Osteoblast (primary cell): ENCODE measurements around the gene FCGBP. TPM values are rescaled to one million over a fixed set of nuclear protein-coding genes. Genes with fewer than 3 reads are reported as not detected.

Experiments used
- DNase-seq: peaks from one replicate; pipeline ENCODE4 v3.0.0; 2011; ENCODE audit warnings: low spot score, mixed read lengths; ENCODE audit not compliant: insufficient read length; ENCODE audit errors: missing footprints
- H2AFZ ChIP-seq: 2 replicates; pipeline ENCODE4 v1.6.0; 2011; ENCODE audit warnings: mild to moderate bottlenecking, low read length
- H3K27ac ChIP-seq: 2 replicates; pipeline ENCODE4 v1.5.1; 2011; ENCODE audit warnings: mild to moderate bottlenecking, low read depth, low read length, moderate library complexity
- H3K27me3 ChIP-seq: 2 replicates; pipeline ENCODE4 v1.6.0; 2012; ENCODE audit warnings: mild to moderate bottlenecking, control low read depth, inconsistent platforms, low read length, moderate library complexity; ENCODE audit not compliant: insufficient read depth
- H3K36me3 ChIP-seq: 2 replicates; pipeline ENCODE4 v1.5.1; 2011; ENCODE audit warnings: mild to moderate bottlenecking, low read length, control low read depth, moderate library complexity; ENCODE audit not compliant: insufficient read depth
- H3K4me1 ChIP-seq: 2 replicates; pipeline ENCODE4 v1.5.1; 2011; ENCODE audit warnings: mild to moderate bottlenecking, low read length, control low read depth, moderate library complexity; ENCODE audit not compliant: insufficient read depth
- H3K4me2 ChIP-seq: 2 replicates; pipeline ENCODE4 v1.6.0; 2011; ENCODE audit warnings: mild to moderate bottlenecking, low read length; ENCODE audit not compliant: insufficient read depth
- H3K4me3 ChIP-seq: fragments of 200-600 bp; sonication (generic); 3 replicates; pipeline ENCODE4 v1.5.1; 2012; ENCODE audit warnings: mild to moderate bottlenecking, low read length, inconsistent platforms; ENCODE audit not compliant: insufficient read depth
- H3K79me2 ChIP-seq: 2 replicates; pipeline ENCODE4 v1.6.0; 2012; ENCODE audit warnings: mild to moderate bottlenecking, low read length, control low read depth, inconsistent platforms; ENCODE audit not compliant: insufficient read depth
- H3K9me3 ChIP-seq: 2 replicates; pipeline ENCODE4 v1.5.1; 2011; ENCODE audit warnings: low read depth, low read length, control low read depth
- H4K20me1 ChIP-seq: 2 replicates; pipeline ENCODE4 v1.6.0; 2012; ENCODE audit warnings: mild to moderate bottlenecking, low read length, control low read depth; ENCODE audit not compliant: insufficient read depth
- CTCF ChIP-seq: IDR thresholded peaks from 2 replicates; pipeline ENCODE4 v1.5.1; 2011; ENCODE audit warnings: mild to moderate bottlenecking, low read depth, low read length, moderate library complexity; ENCODE audit errors: extremely low read depth
- total RNA-seq: library from RNA; depleted of rRNA; stranded (reverse); fragments of >200 nt; gene quantifications from 2 replicates; pipeline ENCODE4 v1.2.3, GENCODE V29; 2012

The FCGBP gene
- total RNA-seq, 1 donor = under 0.01 TPM

GRCh38 chr19:39937094-39937720, 2.8 kb upstream of the FCGBP start:
- peak; percentile 17 for DNase-seq
- no peaks in the 10 kb centered on the region for H3K79me2 ChIP-seq
- H3K9me3 ChIP-seq = no peaks in the 10 kb centered on the region
- H3K36me3 ChIP-seq = no peaks in the 10 kb centered on the region
- no peaks in the 10 kb centered on the region for H3K4me1 ChIP-seq
- no peaks in the 10 kb centered on the region for H4K20me1 ChIP-seq
- no peak overlapping the region for H3K4me3 ChIP-seq
- H2AFZ ChIP-seq = no peak overlapping the region
- H3K27me3 ChIP-seq = no peaks in the 10 kb centered on the region
- H3K27ac ChIP-seq = no peak overlapping the region
- H3K4me2 ChIP-seq = no peak overlapping the region
- TF ChIP-seq CTCF = no peak

GRCh38 chr19:39936622-39937021, 2.2 kb upstream of the FCGBP start:
- Histone ChIP-seq H3K4me1 (no peaks in the 10 kb centered on the region), H3K4me2 (no peak overlapping the region), H3K4me3 (no peak overlapping the region), H3K36me3 (no peaks in the 10 kb centered on the region), H3K79me2 (no peaks in the 10 kb centered on the region), H4K20me1 (no peaks in the 10 kb centered on the region), H3K9me3 (no peaks in the 10 kb centered on the region), H2AFZ (no peak overlapping the region), H3K27me3 (no peaks in the 10 kb centered on the region), H3K27ac (no peak overlapping the region)
- no peak for DNase-seq
- TF ChIP-seq CTCF = no peak

GRCh38 chr19:39936020-39936419, 1.6 kb upstream of the FCGBP start:
- Histone ChIP-seq H3K27me3 (no peaks in the 10 kb centered on the region), H3K4me3 (no peak overlapping the region), H3K9me3 (no peaks in the 10 kb centered on the region), H3K27ac (no peak overlapping the region), H3K4me1 (no peaks in the 10 kb centered on the region), H3K36me3 (no peaks in the 10 kb centered on the region), H3K4me2 (no peak overlapping the region), H3K79me2 (no peaks in the 10 kb centered on the region), H2AFZ (no peak overlapping the region), H4K20me1 (no peaks in the 10 kb centered on the region)
- TF ChIP-seq CTCF = no peak
- DNase-seq = no peak

- H4K20me1 ChIP-seq = no peaks in the 10 kb centered on the region
- no peak overlapping the region for H3K4me3 ChIP-seq
- no peak overlapping the region for H2AFZ ChIP-seq
- no peak for TF ChIP-seq CTCF
- H3K79me2 ChIP-seq = no peaks in the 10 kb centered on the region
- H3K4me1 ChIP-seq = no peaks in the 10 kb centered on the region
- DNase-seq = no peak
- no peaks in the 10 kb centered on the region for H3K9me3 ChIP-seq
- H3K27me3 ChIP-seq = no peaks in the 10 kb centered on the region
- H3K36me3 ChIP-seq = no peaks in the 10 kb centered on the region
- no peak overlapping the region for H3K27ac ChIP-seq
- H3K4me2 ChIP-seq = no peak overlapping the region
These were observed 879 bp upstream of the FCGBP start for GRCh38 chr19:39935364-39935661.
